WTC11 (cell line): ENCODE measurements around the gene FNDC3B. TPM values are rescaled to one million over a fixed set of nuclear protein-coding genes. Genes with fewer than 3 reads are reported as not detected.

ENCODE experiments used
- ATAC-seq: fragments of 200-7000 bp; cut with Tn5 transposase; 2 replicates; pipeline ENCODE4 v1.10.0; 2021; ENCODE audit warnings: mild to moderate bottlenecking, moderate library complexity
- CTCF ChIA-PET: fragments of 300-600 bp; sonication (Branson Sonifier 250); formaldehyde crosslinking; loops from one replicate; lab custom pipeline; 2021; ENCODE audit warnings: antibody characterized with exemption; lab: Charles Lee
- POLR2A ChIA-PET: fragments of 350-600 bp; sonication (Branson Sonifier 250); formaldehyde crosslinking; loops from one replicate; lab custom pipeline; 2021; ENCODE audit warnings: antibody characterized with exemption; lab: Charles Lee
- DNase-seq: peaks from one replicate; pipeline ENCODE4 v3.0.0; 2021; ENCODE audit warnings: low spot score
- H3K27ac Mint-ChIP-seq: 2 replicates; pipeline ENCODE4 v1.8.0; 2021; ENCODE audit warnings: mixed read lengths
- H3K27me3 Mint-ChIP-seq: 2 replicates; pipeline ENCODE4 v1.8.0; 2021; ENCODE audit warnings: low read depth, mild to moderate bottlenecking, moderate library complexity, mixed read lengths
- H3K36me3 Mint-ChIP-seq: 2 replicates; pipeline ENCODE4 v1.8.0; 2021; ENCODE audit warnings: mixed read lengths
- H3K4me1 Mint-ChIP-seq: 2 replicates; pipeline ENCODE4 v1.8.0; 2022; ENCODE audit warnings: mixed read lengths
- H3K4me3 Mint-ChIP-seq: 2 replicates; pipeline ENCODE4 v1.8.0; 2021; ENCODE audit warnings: mild to moderate bottlenecking, moderate library complexity, mixed read lengths
- H3K9me3 Mint-ChIP-seq: 2 replicates; pipeline ENCODE4 v1.8.0; 2021; ENCODE audit warnings: mixed read lengths
- CREM ChIP-seq: sonication (generic); formaldehyde crosslinking; IDR thresholded peaks from 2 replicates; pipeline ENCODE4 v1.8.1; 2022; ENCODE audit warnings: mild to moderate bottlenecking, missing genetic modification reagents, moderate library complexity
- ELF4 ChIP-seq: sonication (generic); formaldehyde crosslinking; IDR thresholded peaks from 2 replicates; pipeline ENCODE4 v1.8.1; 2022; ENCODE audit warnings: low read depth, mild to moderate bottlenecking, moderate library complexity, missing genetic modification reagents
- FOXJ3 ChIP-seq: sonication (generic); formaldehyde crosslinking; IDR thresholded peaks from 2 replicates; pipeline ENCODE4 v1.9.0; 2021; ENCODE audit warnings: missing genetic modification reagents, mild to moderate bottlenecking, borderline replicate concordance
- GABPB1 ChIP-seq: sonication (generic); formaldehyde crosslinking; IDR thresholded peaks from 2 replicates; pipeline ENCODE4 v1.8.1; 2023; ENCODE audit warnings: mild to moderate bottlenecking, missing genetic modification reagents
- RELA ChIP-seq: sonication (generic); formaldehyde crosslinking; IDR thresholded peaks from 2 replicates; pipeline ENCODE4 v1.8.1; 2022; ENCODE audit warnings: missing genetic modification reagents, mild to moderate bottlenecking, borderline replicate concordance
- TEAD1 ChIP-seq: sonication (generic); formaldehyde crosslinking; IDR thresholded peaks from 2 replicates; pipeline ENCODE4 v1.8.0; 2022; ENCODE audit warnings: mild to moderate bottlenecking, missing genetic modification reagents
- TEAD4 ChIP-seq: sonication (generic); formaldehyde crosslinking; IDR thresholded peaks from 2 replicates; pipeline ENCODE4 v1.8.0; 2022; ENCODE audit warnings: mild to moderate bottlenecking, missing genetic modification reagents
- total RNA-seq: library from RNA; stranded (reverse); gene quantifications from 3 replicates; pipeline ENCODE4 v1.2.3, GENCODE V29; 2021
- TF ChIP-seq, protein P1 (sequence below): sonication (generic); formaldehyde crosslinking; IDR thresholded peaks from 2 replicates; pipeline ENCODE4 v1.8.1; 2022; ENCODE audit warnings: mild to moderate bottlenecking, missing genetic modification reagents, moderate library complexity, borderline replicate concordance
- TF ChIP-seq, protein P2 (sequence below): fragments of 250-450 bp; sonication (Bioruptor Pico); IDR thresholded peaks from 2 replicates; pipeline ENCODE4 v1.8.0; 2021; ENCODE audit warnings: mild to moderate bottlenecking
- TF ChIP-seq, protein P3 (sequence below): sonication (generic); formaldehyde crosslinking; IDR thresholded peaks from 2 replicates; pipeline ENCODE4 v1.8.1; 2023; ENCODE audit warnings: mild to moderate bottlenecking, missing genetic modification reagents
- TF ChIP-seq, protein P4 (sequence below): fragments of 250-450 bp; sonication (Bioruptor Pico); IDR thresholded peaks from 2 replicates; pipeline ENCODE4 v2.1.2; 2022; ENCODE audit warnings: mild to moderate bottlenecking, moderate library complexity
- TF ChIP-seq, protein P5 (sequence below): sonication (generic); formaldehyde crosslinking; IDR thresholded peaks from 2 replicates; pipeline ENCODE4 v1.8.1; 2022; ENCODE audit warnings: missing genetic modification reagents, borderline replicate concordance
- TF ChIP-seq, protein P6 (sequence below): fragments of 250-450 bp; sonication (Bioruptor Pico); IDR thresholded peaks from 2 replicates; pipeline ENCODE4 v1.9.0; 2021; ENCODE audit warnings: mild to moderate bottlenecking
- TF ChIP-seq, protein P7 (sequence below): fragments of 200-600 bp; IDR thresholded peaks from 2 replicates; pipeline ENCODE4 v1.8.0; 2022; ENCODE audit warnings: antibody characterized with exemption

The FNDC3B gene
- total RNA-seq, 1 experiment from 2014 or later = 42.8 TPM

DNA sequence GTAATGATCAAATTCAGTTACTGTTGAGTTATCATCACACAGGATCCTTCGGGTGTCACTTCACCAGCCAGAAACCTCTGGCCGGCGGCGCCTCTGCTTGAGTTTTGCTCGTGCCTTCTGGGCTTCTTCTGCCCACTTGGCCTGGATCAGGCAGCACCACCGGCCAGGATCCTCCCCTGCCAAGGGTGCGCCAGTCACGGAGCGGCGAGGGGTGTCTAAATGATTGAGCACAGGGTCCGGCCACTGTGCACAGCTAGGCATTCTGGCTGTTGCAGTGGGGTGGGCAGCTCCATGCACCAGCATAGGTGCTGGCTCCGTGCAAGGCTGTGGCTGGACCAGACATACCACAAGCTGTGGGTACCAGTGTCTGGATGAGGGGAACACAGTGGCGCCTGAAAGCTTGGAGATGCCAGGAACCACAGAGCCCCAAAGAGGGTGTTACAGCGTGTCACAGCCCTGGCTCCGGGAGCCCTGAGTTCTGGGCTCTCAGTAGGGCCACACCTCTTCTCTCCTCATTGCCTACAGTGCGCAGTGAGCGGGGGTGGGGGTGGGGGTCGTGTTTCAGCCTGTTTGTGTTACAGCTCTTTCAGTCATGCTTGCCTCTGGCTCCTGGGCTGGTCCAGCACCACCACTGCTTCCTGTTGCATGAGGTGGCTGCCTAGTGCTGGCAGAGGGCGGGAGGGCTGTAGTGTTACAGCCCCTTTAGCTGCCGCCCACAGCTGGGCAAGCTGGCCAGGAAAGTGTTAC, 169.4 kb downstream of the FNDC3B start (continued):
- TF ChIP-seq, protein P1, sequence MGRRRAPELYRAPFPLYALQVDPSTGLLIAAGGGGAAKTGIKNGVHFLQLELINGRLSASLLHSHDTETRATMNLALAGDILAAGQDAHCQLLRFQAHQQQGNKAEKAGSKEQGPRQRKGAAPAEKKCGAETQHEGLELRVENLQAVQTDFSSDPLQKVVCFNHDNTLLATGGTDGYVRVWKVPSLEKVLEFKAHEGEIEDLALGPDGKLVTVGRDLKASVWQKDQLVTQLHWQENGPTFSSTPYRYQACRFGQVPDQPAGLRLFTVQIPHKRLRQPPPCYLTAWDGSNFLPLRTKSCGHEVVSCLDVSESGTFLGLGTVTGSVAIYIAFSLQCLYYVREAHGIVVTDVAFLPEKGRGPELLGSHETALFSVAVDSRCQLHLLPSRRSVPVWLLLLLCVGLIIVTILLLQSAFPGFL (CRISPR knock-in tag) = no peak
- TF ChIP-seq FOXJ3 = no peak

DNA sequence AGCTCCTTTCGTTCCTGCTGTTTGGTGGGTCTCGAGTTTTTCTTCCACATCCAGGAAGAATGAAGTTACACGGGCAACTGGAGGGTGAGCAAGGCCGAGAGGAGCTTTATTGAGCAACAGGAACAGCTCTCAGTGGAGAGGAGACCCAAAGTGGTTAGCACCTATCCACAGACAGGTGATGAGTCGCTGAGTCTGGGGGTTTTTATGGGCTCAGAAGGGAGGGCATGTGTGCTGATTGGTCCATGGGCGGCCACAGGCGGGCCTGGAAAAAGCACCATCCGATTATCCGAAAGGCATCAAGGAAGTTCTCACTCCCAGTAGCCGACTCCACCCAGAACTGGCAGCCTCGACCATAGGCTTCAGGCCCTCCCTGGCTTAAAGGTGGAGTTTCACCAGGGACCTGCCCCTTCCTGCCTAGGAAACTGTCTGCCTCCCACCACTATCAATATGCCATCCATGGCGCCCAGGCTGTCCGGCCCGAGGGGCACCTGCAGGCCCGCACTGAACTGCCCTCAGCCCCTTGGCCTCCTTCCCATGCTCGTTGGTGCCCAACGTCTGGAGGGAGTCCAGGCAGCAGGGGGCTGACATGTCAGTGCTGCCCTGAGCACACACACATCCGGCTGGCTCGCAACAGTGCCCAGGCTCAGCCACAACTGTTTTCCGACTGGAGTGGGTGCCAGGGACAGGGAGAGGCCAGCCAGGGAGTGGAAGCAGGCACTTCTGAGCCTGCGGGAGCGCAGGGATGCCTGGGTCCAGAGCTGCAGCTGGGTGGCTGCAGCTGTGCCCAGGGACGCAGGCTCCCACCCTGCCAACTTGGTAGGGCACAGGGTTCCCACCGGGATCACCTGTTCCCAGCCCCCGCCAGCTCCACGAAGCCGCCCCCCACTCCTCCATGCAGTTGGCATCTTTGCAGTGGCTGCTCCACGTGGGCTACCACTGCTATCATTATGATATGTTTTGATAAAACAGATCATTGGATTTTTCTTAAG, 170.2 kb downstream of the FNDC3B start:
- ChIA-PET POLR2A (no interaction called here), CTCF (interaction anchor here (0.7 to 0.8 kb wide), 2 partner anchors 57 to 123 kb away, joined by 3 read pairs; no protein-coding TSS in a partner anchor)
- peak overlapping the region; percentile 83 for H3K27ac Mint-ChIP-seq
- no peak for TF ChIP-seq ELF4 (CRISPR knock-in tag)
- no peak overlapping the region for H3K4me3 Mint-ChIP-seq
- H3K27me3 Mint-ChIP-seq = no peaks in the 10 kb centered on the region
- DNase-seq (no peak), ATAC-seq (peak; percentile 16)
- peaks cover 20% of the 10 kb centered on the region for H3K9me3 Mint-ChIP-seq
- H3K4me1 Mint-ChIP-seq = peaks cover 45% of the 10 kb centered on the region
- H3K36me3 Mint-ChIP-seq = peaks cover 24% of the 10 kb centered on the region

DNA sequence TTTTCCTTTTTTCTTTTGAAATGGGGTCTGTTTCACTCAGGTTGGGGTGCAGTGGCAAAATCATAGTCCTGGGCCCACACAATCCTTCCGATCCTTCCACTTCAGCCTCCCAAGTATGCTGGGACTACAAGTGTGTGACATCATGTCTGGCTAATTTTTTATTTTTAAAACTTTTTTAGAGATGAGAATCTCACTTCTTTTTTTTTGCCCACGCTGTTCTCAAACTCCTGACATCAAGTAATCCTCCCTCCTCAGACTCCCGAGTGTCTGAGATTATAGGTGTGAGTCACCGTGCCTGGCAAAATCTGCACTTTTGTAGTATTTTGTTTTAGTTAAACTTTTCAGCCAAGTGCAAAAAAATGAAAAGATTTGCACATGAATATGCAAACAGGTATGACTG, 171.0 kb downstream of the FNDC3B start:
- Mint-ChIP-seq H3K4me1 (peaks cover 49% of the 10 kb centered on the region), H3K4me3 (no peak overlapping the region), H3K36me3 (peaks cover 17% of the 10 kb centered on the region), H3K27ac (no peak overlapping the region), H3K27me3 (no peaks in the 10 kb centered on the region), H3K9me3 (peaks cover 12% of the 10 kb centered on the region)
- ATAC-seq (no peak), DNase-seq (no peak)
- ChIA-PET CTCF (no interaction called here), POLR2A (no interaction called here)
- no peak for TF ChIP-seq TEAD1

DNA sequence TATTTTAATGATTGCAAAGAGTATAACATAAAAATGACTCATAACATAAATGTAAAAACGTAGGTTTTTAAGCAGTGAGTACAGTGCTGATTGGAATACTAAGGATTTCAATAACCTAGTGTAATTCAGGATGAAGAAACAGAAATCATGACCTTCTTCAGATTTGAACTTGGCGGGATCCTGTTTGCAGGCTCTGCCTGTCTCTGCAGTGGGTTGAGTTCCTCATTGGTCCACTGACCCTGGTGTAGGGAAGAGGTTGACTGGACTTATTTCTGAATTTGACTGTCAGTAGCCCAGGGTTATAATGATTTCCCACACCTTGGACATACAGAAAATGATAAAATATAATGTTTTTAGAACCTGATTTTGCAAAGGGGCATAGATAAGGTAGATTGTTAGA, 171.7 kb downstream of the FNDC3B start:
- ChIA-PET POLR2A (no interaction called here), CTCF (no interaction called here)
- peaks cover 55% of the 10 kb centered on the region for H3K4me1 Mint-ChIP-seq
- peaks cover 9% of the 10 kb centered on the region for H3K36me3 Mint-ChIP-seq
- H3K9me3 Mint-ChIP-seq = peaks cover 5% of the 10 kb centered on the region; the same call in 1 of the 2 replicates
- no peaks in the 10 kb centered on the region for H3K27me3 Mint-ChIP-seq
- H3K27ac Mint-ChIP-seq = no peak overlapping the region
- no peak overlapping the region for H3K4me3 Mint-ChIP-seq
- DNase-seq (no peak), ATAC-seq (no peak)
- TF ChIP-seq, protein P2, sequence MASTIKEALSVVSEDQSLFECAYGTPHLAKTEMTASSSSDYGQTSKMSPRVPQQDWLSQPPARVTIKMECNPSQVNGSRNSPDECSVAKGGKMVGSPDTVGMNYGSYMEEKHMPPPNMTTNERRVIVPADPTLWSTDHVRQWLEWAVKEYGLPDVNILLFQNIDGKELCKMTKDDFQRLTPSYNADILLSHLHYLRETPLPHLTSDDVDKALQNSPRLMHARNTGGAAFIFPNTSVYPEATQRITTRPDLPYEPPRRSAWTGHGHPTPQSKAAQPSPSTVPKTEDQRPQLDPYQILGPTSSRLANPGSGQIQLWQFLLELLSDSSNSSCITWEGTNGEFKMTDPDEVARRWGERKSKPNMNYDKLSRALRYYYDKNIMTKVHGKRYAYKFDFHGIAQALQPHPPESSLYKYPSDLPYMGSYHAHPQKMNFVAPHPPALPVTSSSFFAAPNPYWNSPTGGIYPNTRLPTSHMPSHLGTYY (CRISPR knock-in tag) = no peak
- TF ChIP-seq, protein P3, sequence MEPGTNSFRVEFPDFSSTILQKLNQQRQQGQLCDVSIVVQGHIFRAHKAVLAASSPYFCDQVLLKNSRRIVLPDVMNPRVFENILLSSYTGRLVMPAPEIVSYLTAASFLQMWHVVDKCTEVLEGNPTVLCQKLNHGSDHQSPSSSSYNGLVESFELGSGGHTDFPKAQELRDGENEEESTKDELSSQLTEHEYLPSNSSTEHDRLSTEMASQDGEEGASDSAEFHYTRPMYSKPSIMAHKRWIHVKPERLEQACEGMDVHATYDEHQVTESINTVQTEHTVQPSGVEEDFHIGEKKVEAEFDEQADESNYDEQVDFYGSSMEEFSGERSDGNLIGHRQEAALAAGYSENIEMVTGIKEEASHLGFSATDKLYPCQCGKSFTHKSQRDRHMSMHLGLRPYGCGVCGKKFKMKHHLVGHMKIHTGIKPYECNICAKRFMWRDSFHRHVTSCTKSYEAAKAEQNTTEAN (CRISPR knock-in tag) = no peak
- TF ChIP-seq, protein P4, sequence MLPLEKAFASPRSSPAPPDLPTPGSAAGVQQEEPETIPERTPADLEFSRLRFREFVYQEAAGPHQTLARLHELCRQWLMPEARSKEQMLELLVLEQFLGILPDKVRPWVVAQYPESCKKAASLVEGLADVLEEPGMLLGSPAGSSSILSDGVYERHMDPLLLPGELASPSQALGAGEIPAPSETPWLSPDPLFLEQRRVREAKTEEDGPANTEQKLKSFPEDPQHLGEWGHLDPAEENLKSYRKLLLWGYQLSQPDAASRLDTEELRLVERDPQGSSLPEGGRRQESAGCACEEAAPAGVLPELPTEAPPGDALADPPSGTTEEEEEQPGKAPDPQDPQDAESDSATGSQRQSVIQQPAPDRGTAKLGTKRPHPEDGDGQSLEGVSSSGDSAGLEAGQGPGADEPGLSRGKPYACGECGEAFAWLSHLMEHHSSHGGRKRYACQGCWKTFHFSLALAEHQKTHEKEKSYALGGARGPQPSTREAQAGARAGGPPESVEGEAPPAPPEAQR = no peak
- TF ChIP-seq, protein P5, sequence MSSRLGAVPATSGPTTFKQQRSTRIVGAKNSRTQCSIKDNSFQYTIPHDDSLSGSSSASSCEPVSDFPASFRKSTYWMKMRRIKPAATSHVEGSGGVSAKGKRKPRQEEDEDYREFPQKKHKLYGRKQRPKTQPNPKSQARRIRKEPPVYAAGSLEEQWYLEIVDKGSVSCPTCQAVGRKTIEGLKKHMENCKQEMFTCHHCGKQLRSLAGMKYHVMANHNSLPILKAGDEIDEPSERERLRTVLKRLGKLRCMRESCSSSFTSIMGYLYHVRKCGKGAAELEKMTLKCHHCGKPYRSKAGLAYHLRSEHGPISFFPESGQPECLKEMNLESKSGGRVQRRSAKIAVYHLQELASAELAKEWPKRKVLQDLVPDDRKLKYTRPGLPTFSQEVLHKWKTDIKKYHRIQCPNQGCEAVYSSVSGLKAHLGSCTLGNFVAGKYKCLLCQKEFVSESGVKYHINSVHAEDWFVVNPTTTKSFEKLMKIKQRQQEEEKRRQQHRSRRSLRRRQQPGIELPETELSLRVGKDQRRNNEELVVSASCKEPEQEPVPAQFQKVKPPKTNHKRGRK (CRISPR knock-in tag) = no peak
- TF ChIP-seq, protein P6, sequence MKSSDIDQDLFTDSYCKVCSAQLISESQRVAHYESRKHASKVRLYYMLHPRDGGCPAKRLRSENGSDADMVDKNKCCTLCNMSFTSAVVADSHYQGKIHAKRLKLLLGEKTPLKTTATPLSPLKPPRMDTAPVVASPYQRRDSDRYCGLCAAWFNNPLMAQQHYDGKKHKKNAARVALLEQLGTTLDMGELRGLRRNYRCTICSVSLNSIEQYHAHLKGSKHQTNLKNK = no peak
- no peak for TF ChIP-seq RELA (CRISPR knock-in tag)
- TF ChIP-seq CREM (CRISPR knock-in tag) = no peak
- TF ChIP-seq, protein P7, sequence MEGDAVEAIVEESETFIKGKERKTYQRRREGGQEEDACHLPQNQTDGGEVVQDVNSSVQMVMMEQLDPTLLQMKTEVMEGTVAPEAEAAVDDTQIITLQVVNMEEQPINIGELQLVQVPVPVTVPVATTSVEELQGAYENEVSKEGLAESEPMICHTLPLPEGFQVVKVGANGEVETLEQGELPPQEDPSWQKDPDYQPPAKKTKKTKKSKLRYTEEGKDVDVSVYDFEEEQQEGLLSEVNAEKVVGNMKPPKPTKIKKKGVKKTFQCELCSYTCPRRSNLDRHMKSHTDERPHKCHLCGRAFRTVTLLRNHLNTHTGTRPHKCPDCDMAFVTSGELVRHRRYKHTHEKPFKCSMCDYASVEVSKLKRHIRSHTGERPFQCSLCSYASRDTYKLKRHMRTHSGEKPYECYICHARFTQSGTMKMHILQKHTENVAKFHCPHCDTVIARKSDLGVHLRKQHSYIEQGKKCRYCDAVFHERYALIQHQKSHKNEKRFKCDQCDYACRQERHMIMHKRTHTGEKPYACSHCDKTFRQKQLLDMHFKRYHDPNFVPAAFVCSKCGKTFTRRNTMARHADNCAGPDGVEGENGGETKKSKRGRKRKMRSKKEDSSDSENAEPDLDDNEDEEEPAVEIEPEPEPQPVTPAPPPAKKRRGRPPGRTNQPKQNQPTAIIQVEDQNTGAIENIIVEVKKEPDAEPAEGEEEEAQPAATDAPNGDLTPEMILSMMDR = no peak
- TF ChIP-seq GABPB1 (CRISPR knock-in tag) = no peak
- TF ChIP-seq TEAD4 = no peak
